Karpas-422 (cell line): Measurements from ENCODE around the gene CD244. TPM values are rescaled to one million over a fixed set of nuclear protein-coding genes. Genes with fewer than 3 reads are reported as not detected.

Source experiments
- DNase-seq: peaks from one replicate; pipeline ENCODE4 v3.0.0-alpha.2; 2015
- H2AFZ ChIP-seq: fragments of 200-600 bp; sonication (generic); 2 replicates; pipeline ENCODE4 v1.6.1; 2014; ENCODE audit warnings: antibody characterized with exemption, low read length, mixed read lengths
- H3K27ac ChIP-seq: fragments of 200-600 bp; sonication (generic); 2 replicates; pipeline ENCODE4 v1.5.1; 2014; ENCODE audit warnings: mild to moderate bottlenecking, low read length, moderate library complexity
- H3K27me3 ChIP-seq: fragments of 200-600 bp; sonication (generic); 2 replicates; pipeline ENCODE4 v1.6.1; 2014; ENCODE audit warnings: low read length, mixed read lengths
- H3K36me3 ChIP-seq: fragments of 200-600 bp; sonication (generic); 2 replicates; pipeline ENCODE4 v1.6.1; 2014; ENCODE audit warnings: low read length, mixed read lengths; ENCODE audit not compliant: insufficient read depth
- H3K4me1 ChIP-seq: fragments of 200-600 bp; sonication (generic); 2 replicates; pipeline ENCODE4 v1.6.1; 2014; ENCODE audit warnings: mild to moderate bottlenecking, low read length, mixed read lengths
- H3K4me2 ChIP-seq: fragments of 200-600 bp; sonication (generic); 2 replicates; pipeline ENCODE4 v1.6.1; 2014; ENCODE audit warnings: low read length, low read depth, mild to moderate bottlenecking; ENCODE audit not compliant: poor library complexity, severe bottlenecking
- H3K4me3 ChIP-seq: fragments of 200-600 bp; sonication (generic); 2 replicates; pipeline ENCODE4 v1.5.1; 2014; ENCODE audit warnings: mild to moderate bottlenecking, antibody characterized with exemption, low read length, mixed read lengths
- H3K79me2 ChIP-seq: fragments of 200-600 bp; sonication (generic); 2 replicates; pipeline ENCODE4 v1.6.1; 2014; ENCODE audit warnings: mild to moderate bottlenecking, low read length, mixed read lengths
- H3K9ac ChIP-seq: fragments of 200-600 bp; sonication (generic); 2 replicates; pipeline ENCODE4 v1.6.0; 2014; ENCODE audit warnings: low read length
- H3K9me2 ChIP-seq: fragments of 200-600 bp; sonication (generic), shearing (Covaris generic); replicated peaks from 2 replicates; pipeline ENCODE4 v1.6.0; 2014; ENCODE audit warnings: mild to moderate bottlenecking, low read length, moderate library complexity; ENCODE audit not compliant: insufficient read depth
- H3K9me3 ChIP-seq: fragments of 300-700, 200-600 bp; sonication (generic); 2 replicates; pipeline ENCODE4 v1.6.1; 2014; ENCODE audit warnings: low read length, mixed read lengths
- H4K20me1 ChIP-seq: fragments of 200-600 bp; sonication (generic); 2 replicates; pipeline ENCODE4 v1.6.1; 2014; ENCODE audit warnings: mild to moderate bottlenecking, antibody characterized with exemption, low read length, low read depth; ENCODE audit not compliant: insufficient read depth
- total RNA-seq: library from RNA; depleted of rRNA; stranded (reverse); fragments of >200 nt; shearing (Covaris generic); gene quantifications from 2 replicates; pipeline ENCODE4 v1.2.3, GENCODE V29; 2014; ENCODE audit warnings: low replicate concordance; rRNA removed

The CD244 gene, protein sequence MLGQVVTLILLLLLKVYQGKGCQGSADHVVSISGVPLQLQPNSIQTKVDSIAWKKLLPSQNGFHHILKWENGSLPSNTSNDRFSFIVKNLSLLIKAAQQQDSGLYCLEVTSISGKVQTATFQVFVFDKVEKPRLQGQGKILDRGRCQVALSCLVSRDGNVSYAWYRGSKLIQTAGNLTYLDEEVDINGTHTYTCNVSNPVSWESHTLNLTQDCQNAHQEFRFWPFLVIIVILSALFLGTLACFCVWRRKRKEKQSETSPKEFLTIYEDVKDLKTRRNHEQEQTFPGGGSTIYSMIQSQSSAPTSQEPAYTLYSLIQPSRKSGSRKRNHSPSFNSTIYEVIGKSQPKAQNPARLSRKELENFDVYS
- total RNA-seq = not detected in 2 replicates

DNA sequence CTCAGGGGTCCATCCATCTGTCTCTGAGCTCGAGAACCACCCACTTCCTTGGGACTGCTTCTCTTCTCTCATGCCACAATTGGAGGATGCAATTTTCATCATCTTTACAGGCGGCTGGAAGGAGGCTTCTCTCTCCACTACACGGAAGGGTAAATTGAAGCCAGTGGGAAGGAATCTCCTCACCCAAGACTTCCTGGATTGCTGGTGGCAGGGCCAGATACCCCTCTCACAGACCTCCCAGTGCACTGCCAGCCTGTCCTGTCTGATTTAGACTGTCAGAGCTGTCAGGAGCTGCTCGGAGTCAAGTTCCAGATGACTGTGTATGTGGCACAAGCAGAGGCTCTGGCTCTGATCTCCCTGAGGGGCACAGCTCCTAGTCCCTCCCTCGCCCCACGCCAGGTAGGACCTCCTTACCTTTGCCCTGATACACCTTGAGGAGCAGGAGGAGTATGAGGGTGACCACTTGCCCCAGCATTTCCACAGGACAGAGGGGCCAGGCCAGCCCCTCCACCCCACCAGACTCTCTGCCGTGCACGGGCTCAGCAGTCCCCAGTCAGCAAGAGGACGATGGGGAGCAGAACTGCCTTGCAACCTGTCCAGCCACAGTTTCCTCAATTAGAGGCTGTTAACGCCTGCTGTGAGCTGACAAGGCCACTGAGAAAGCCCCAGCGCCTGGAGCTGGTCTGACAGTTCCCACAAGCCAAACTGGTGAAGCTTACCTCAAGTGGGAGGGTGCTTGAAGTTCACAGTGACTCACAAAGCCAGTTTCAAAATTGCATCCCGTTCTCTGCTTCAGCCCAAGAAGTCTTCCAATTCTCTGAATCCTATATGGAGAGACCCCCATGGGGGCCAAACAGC lies at the start of gene CD244:
Gene CD244 (minus strand): TSS at position 685 of the 858 bp plus-strand sequence. CDS start 210 bp downstream, at position 475.
- H3K9me2 ChIP-seq = no peaks in the 10 kb centered on the region
- no peak within 1 kb of the TSS for H3K4me2 ChIP-seq
- H3K9ac ChIP-seq = no peak within 1 kb of the TSS
- no peak for DNase-seq
- no peaks in the 10 kb centered on the region for H3K9me3 ChIP-seq
- H3K4me1 ChIP-seq = no peaks in the 10 kb centered on the region
- no peaks in the 10 kb centered on the region for H3K27me3 ChIP-seq
- H3K4me3 ChIP-seq = no peak within 1 kb of the TSS
- H3K36me3 ChIP-seq = no peaks in the 10 kb centered on the region
- H4K20me1 ChIP-seq = no peaks in the 10 kb centered on the region
- H2AFZ ChIP-seq = no peak within 1 kb of the TSS
- H3K27ac ChIP-seq = no peak within 1 kb of the TSS
- no peaks in the 10 kb centered on the region for H3K79me2 ChIP-seq

DNA sequence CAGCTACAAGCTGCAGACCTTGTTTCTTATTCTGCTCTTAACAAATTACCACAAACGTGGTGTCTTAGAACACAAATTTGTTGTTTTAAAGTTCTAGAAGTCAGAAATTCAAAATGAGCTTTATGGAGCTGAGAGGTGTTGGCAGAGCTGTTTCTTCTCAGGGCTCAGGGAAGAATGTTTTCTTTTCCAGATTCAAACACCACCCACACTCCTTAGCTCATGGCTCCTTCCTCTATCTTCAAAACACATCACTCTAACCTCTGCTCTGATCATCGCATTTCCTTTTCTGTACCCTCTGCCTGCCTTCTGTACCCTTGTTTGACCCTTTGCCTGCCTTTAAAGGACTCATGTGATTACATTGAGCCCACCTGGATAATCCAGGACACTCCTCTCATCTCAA lies 49.2 kb upstream of the CD244 start:
- Histone ChIP-seq H3K27me3 (no peaks in the 10 kb centered on the region), H3K9me3 (no peaks in the 10 kb centered on the region), H3K79me2 (no peaks in the 10 kb centered on the region), H3K9ac (no peak overlapping the region), H3K4me1 (no peaks in the 10 kb centered on the region), H3K4me2 (no peak overlapping the region), H3K9me2 (no peaks in the 10 kb centered on the region), H3K36me3 (no peaks in the 10 kb centered on the region), H3K27ac (no peak overlapping the region), H3K4me3 (no peak overlapping the region), H2AFZ (no peak overlapping the region), H4K20me1 (no peaks in the 10 kb centered on the region)
- no peak for DNase-seq

DNA sequence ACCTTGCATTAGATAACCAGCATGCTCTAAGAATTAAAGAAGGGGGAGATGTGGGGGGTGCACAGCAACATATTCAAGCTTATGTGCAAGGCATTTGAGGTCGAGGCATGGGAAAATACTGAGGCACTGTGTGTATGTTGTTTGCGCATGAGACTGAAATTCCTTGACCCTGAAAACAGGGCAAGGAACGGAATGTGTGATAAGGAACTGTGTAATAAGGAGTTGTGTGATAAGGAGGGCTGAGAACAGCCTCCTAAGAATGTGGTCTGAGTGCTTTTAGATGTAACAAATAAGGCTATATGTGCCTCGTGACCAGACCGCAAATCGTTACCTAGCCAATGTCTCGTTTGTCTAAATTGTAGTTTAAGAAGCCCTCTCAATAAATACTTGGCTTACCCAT lies 48.8 kb upstream of the CD244 start:
- Histone ChIP-seq H3K9me2 (no peaks in the 10 kb centered on the region), H3K36me3 (no peaks in the 10 kb centered on the region), H3K4me1 (no peaks in the 10 kb centered on the region), H3K4me3 (no peak overlapping the region), H2AFZ (no peak overlapping the region), H3K79me2 (no peaks in the 10 kb centered on the region), H3K4me2 (no peak overlapping the region), H3K27me3 (no peaks in the 10 kb centered on the region), H4K20me1 (no peaks in the 10 kb centered on the region), H3K9ac (no peak overlapping the region), H3K9me3 (no peaks in the 10 kb centered on the region), H3K27ac (no peak overlapping the region)
- DNase-seq = no peak

DNA sequence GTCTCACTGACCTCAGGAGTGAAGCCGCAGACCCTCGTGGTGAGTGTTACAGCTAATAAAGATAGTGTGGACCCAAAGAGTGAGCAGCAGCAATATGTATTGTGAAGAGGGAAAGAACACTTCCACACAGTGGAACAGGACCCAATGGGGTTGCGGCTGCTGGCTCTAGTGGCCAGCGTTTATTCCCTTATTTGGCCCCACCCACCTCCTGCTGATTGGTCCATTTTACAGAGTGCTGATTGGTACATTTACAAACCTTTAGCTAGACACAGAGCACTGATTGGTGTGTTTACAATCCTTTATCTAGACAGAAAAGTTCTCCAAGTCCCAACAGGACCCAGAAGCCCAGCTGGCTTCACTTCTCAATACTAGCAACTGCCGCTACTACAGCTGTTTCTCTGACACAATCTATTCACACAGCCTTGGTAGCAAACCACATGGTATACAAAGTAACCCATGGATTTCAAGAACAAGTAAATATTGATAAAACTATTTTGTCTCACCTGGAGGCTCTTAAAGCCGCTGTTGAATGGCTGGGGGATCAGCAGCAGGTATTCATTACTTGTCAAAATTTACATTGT lies 47.6 kb upstream of the CD244 start:
- H3K9me2 ChIP-seq = no peaks in the 10 kb centered on the region
- no peak overlapping the region for H3K4me2 ChIP-seq
- H3K27me3 ChIP-seq = no peaks in the 10 kb centered on the region
- no peaks in the 10 kb centered on the region for H3K79me2 ChIP-seq
- H3K27ac ChIP-seq = no peak overlapping the region
- no peaks in the 10 kb centered on the region for H3K36me3 ChIP-seq
- DNase-seq = no peak
- H2AFZ ChIP-seq = no peak overlapping the region
- no peaks in the 10 kb centered on the region for H3K4me1 ChIP-seq
- H3K4me3 ChIP-seq = no peak overlapping the region
- no peaks in the 10 kb centered on the region for H4K20me1 ChIP-seq
- no peaks in the 10 kb centered on the region for H3K9me3 ChIP-seq
- H3K9ac ChIP-seq = no peak overlapping the region

DNA sequence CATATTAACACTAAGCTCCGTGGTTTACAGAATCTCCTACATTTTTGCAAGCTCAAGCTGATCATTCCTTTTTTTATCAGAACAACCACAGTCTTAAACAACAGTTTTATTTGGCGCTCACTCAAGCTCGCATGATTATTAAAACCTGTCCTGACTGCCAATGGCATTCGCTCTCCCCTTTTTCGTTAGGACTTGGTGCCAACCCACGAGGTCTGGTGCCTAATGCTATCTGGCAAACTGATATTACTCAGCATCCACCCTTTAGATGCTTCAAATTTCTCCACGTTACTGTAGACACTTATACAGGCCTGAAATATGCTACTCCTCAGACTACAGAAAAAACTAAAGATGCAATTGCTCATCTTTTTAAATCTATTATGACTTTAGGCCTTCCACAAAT lies 45.3 kb upstream of the CD244 start:
- no peak overlapping the region for H3K27ac ChIP-seq
- H3K4me3 ChIP-seq = no peak overlapping the region
- no peaks in the 10 kb centered on the region for H3K79me2 ChIP-seq
- no peak for DNase-seq
- no peaks in the 10 kb centered on the region for H3K27me3 ChIP-seq
- no peak overlapping the region for H3K9ac ChIP-seq
- no peaks in the 10 kb centered on the region for H3K9me3 ChIP-seq
- no peak overlapping the region for H2AFZ ChIP-seq
- H3K9me2 ChIP-seq = no peaks in the 10 kb centered on the region
- no peaks in the 10 kb centered on the region for H4K20me1 ChIP-seq
- no peaks in the 10 kb centered on the region for H3K4me1 ChIP-seq
- H3K4me2 ChIP-seq = no peak overlapping the region
- H3K36me3 ChIP-seq = no peaks in the 10 kb centered on the region

DNA sequence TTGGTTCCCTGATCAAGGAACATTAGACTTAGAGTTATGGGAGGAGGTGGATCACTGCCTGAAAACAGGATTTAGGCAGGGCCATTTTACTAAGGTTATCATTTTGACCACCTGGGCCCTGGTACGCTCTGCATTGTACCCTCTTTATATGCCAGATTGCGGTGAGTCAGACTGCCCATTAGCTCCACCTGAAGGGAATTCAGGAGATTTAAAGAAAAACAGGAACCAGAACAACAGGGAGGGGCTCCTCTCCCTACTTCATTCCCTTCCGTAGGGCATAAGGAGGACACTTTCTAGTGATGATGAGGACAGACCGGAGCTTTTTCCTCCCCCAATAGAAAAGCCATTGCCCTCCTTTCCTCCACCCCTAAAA lies 42.9 kb upstream of the CD244 start:
- DNase-seq = no peak
- H2AFZ ChIP-seq = no peak overlapping the region
- no peaks in the 10 kb centered on the region for H4K20me1 ChIP-seq
- H3K4me3 ChIP-seq = no peak overlapping the region
- no peak overlapping the region for H3K9ac ChIP-seq
- H3K36me3 ChIP-seq = no peaks in the 10 kb centered on the region
- H3K9me2 ChIP-seq = no peaks in the 10 kb centered on the region
- no peak overlapping the region for H3K27ac ChIP-seq
- H3K27me3 ChIP-seq = no peaks in the 10 kb centered on the region
- H3K4me2 ChIP-seq = no peak overlapping the region
- no peaks in the 10 kb centered on the region for H3K79me2 ChIP-seq
- H3K4me1 ChIP-seq = no peaks in the 10 kb centered on the region
- no peaks in the 10 kb centered on the region for H3K9me3 ChIP-seq

DNA sequence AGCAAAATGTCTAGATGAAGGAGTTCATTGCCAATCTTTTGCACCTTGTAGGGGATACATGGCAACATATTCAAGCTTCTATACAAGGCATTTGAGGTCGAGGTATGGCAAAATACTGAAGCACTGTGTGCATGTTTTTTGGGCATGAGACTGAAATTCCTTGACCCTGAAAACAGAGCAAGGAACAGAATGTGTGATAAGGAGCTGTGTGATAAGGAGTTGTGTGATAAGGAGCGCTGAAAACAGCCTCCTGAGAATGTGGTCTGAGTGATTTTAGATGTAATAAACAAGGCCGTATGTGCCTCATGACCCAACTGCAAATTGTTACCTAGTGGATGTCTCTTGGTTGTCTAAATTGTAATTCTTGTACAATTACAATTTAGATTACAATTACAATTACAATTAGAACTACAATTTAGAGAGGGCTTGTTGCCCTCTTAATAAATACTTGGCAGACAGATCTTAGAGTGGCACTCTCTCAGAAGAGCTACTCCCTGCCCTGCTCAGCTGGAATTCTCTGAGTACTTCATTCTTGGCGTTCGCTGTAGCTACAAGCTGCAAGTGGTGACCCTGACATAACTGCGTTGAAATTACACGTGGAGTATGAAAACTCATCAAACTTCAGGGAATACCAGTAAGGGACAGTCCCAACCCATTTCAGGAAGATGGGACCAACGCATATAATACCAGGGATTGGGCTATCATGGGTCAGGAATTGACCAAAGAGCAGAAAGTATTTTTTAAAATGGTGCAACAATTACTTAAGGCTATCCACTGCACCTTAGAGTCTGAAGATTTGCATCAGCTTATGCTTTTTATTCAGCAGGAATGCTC lies 42.3 kb upstream of the CD244 start:
- no peak overlapping the region for H3K4me2 ChIP-seq
- H3K27ac ChIP-seq = no peak overlapping the region
- H2AFZ ChIP-seq = no peak overlapping the region
- no peak overlapping the region for H3K9ac ChIP-seq
- H3K4me3 ChIP-seq = no peak overlapping the region
- no peaks in the 10 kb centered on the region for H3K27me3 ChIP-seq
- H4K20me1 ChIP-seq = no peaks in the 10 kb centered on the region
- no peaks in the 10 kb centered on the region for H3K4me1 ChIP-seq
- H3K79me2 ChIP-seq = no peaks in the 10 kb centered on the region
- H3K36me3 ChIP-seq = no peaks in the 10 kb centered on the region
- H3K9me3 ChIP-seq = no peaks in the 10 kb centered on the region
- no peaks in the 10 kb centered on the region for H3K9me2 ChIP-seq
- DNase-seq = no peak
